Parathyroid adenoma (tissue), 2 donors: ENCODE data around the gene SLC52A1.

Experiments used
- H2AFZ ChIP-seq: fragments of 300-600 bp; sonication (generic); one replicate; pipeline ENCODE4 v1.7.0; 2017; ENCODE audit warnings: antibody characterized with exemption, mild to moderate bottlenecking
- H3K27ac ChIP-seq: fragments of 300-600 bp; sonication (generic); one replicate; pipeline ENCODE4 v1.7.0; 2017
- H3K27me3 ChIP-seq: fragments of 300-600 bp; sonication (generic); one replicate; pipeline ENCODE4 v1.7.0; 2017; ENCODE audit warnings: low read length; ENCODE audit not compliant: control insufficient read depth, insufficient read depth
- H3K36me3 ChIP-seq: fragments of 300-600 bp; sonication (generic); one replicate; pipeline ENCODE4 v1.7.0; 2017; ENCODE audit warnings: low read length; ENCODE audit not compliant: control insufficient read depth, insufficient read depth
- H3K4me1 ChIP-seq: fragments of 300-600 bp; sonication (generic); one replicate; pipeline ENCODE4 v1.7.0; 2017; ENCODE audit warnings: control low read depth
- H3K4me2 ChIP-seq: fragments of 300-600 bp; sonication (generic); one replicate; pipeline ENCODE4 v1.7.0; 2017; ENCODE audit warnings: low read length
- H3K4me3 ChIP-seq: fragments of 300-600 bp; sonication (generic); one replicate; pipeline ENCODE4 v1.7.0; 2017; ENCODE audit warnings: low read depth, low read length
- H3K79me2 ChIP-seq: fragments of 300-600 bp; sonication (generic); one replicate; pipeline ENCODE4 v1.7.0; 2017; ENCODE audit warnings: control low read depth
- H3K9ac ChIP-seq: fragments of 300-600 bp; sonication (generic); one replicate; pipeline ENCODE4 v1.7.0; 2017; ENCODE audit warnings: mild to moderate bottlenecking
- H3K9me3 ChIP-seq: fragments of 300-600 bp; sonication (generic); one replicate; pipeline ENCODE4 v1.7.0; 2017; ENCODE audit warnings: low read length; ENCODE audit not compliant: control insufficient read depth
- CTCF ChIP-seq: fragments of 300-600 bp; sonication (generic); IDR thresholded peaks from one replicate; pipeline ENCODE4 v1.7.0; 2017; ENCODE audit warnings: antibody characterized with exemption, mild to moderate bottlenecking
- donor health status: primary hyperparathyroidism.

The SLC52A1 gene

GRCh38 chr17:4999430-5000093, 35.7 kb downstream of the SLC52A1 start:
- Histone ChIP-seq H3K4me2 (peak overlapping the region; percentile 95), H2AFZ (no peak overlapping the region), H3K9ac (no peak overlapping the region), H3K9me3 (no peaks in the 10 kb centered on the region), H3K4me3 (peak overlapping the region; percentile 88), H3K36me3 (no peaks in the 10 kb centered on the region), H3K27ac (no peak overlapping the region), H3K79me2 (no peaks in the 10 kb centered on the region), H3K27me3 (no peaks in the 10 kb centered on the region), H3K4me1 (peaks cover 5% of the 10 kb centered on the region)
- TF ChIP-seq CTCF: no peak

GRCh38 chr17:4998732-4999429, 36.3 kb downstream of the SLC52A1 start:
- Histone ChIP-seq H3K4me3 (peak overlapping the region; percentile 88), H3K79me2 (no peaks in the 10 kb centered on the region), H3K4me2 (peak overlapping the region; percentile 95), H3K9me3 (no peaks in the 10 kb centered on the region), H3K27ac (peak overlapping the region; percentile 5), H3K27me3 (no peaks in the 10 kb centered on the region), H3K36me3 (no peaks in the 10 kb centered on the region), H2AFZ (peak overlapping the region; percentile 5), H3K9ac (no peak overlapping the region), H3K4me1 (peaks cover 5% of the 10 kb centered on the region)
- no peak for TF ChIP-seq CTCF

GRCh38 chr17:4998027-4998731, 37.0 kb downstream of the SLC52A1 start:
- peak overlapping the region; percentile 88 for H3K4me3 ChIP-seq
- no peaks in the 10 kb centered on the region for H3K27me3 ChIP-seq
- H3K79me2 ChIP-seq: no peaks in the 10 kb centered on the region

GRCh38 chr17:4997302-4998026, 37.8 kb downstream of the SLC52A1 start, which contains the start of the genes INCA1 and KIF1C:
INCA1 (minus strand) TSS chr17:4997522; CDS start chr17:4994437, 3,085 bp downstream.
KIF1C (plus strand) TSS chr17:4997950; CDS start chr17:5000247, 2,297 bp downstream.
- no peaks in the 10 kb centered on the region for H3K36me3 ChIP-seq

More at GRCh38 chr17:4998027-4998731, 37.0 kb downstream of the SLC52A1 start:
- H3K4me1 ChIP-seq: peaks cover 5% of the 10 kb centered on the region
- no peaks in the 10 kb centered on the region for H3K9me3 ChIP-seq
- peak overlapping the region; percentile 71 for H2AFZ ChIP-seq
- H3K36me3 ChIP-seq: no peaks in the 10 kb centered on the region
- peak overlapping the region; percentile 95 for H3K4me2 ChIP-seq
- no peak overlapping the region for H3K9ac ChIP-seq
- H3K27ac ChIP-seq: no peak overlapping the region
- TF ChIP-seq CTCF: no peak

More at GRCh38 chr17:4997302-4998026, 37.8 kb downstream of the SLC52A1 start, which contains the start of the genes INCA1 and KIF1C:
- Histone ChIP-seq H3K9me3 (no peaks in the 10 kb centered on the region), H3K79me2 (no peaks in the 10 kb centered on the region), H3K27me3 (no peaks in the 10 kb centered on the region), H3K4me3 (peak within 1 kb of the TSS; percentile 88), H3K27ac (peak within 1 kb of the TSS; percentile 83), H2AFZ (peak within 1 kb of the TSS; percentile 89), H3K4me2 (peak within 1 kb of the TSS; percentile 95), H3K4me1 (peaks cover 5% of the 10 kb centered on the region), H3K9ac (peak within 1 kb of the TSS; percentile 69)
- peak; percentile 6 for TF ChIP-seq CTCF
